ENCODE data around the gene GRIN3B.
"Not testable (repeated sequence)": the region's sequence is repeated elsewhere in the genome, so short reads cannot be mapped to it uniquely, and the experiment has no call there.

Gene GRIN3B

DNA sequence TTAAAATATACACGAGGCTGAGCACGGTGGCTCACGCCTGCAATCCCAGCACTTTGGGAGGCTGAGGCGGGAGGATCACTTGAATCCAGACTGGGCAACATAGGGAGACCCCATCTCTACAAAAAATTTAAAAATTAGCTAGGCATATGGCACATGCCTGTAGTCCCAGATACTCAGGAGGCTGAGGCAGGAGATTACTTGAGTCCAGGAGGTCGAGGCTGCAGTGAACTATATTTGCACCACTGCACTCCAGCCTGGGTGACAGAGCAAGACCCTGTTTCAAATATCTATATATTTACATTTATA lies 23.6 kb downstream of the GRIN3B start:
- DNase-seq, result not testable (repeated sequence)

DNA sequence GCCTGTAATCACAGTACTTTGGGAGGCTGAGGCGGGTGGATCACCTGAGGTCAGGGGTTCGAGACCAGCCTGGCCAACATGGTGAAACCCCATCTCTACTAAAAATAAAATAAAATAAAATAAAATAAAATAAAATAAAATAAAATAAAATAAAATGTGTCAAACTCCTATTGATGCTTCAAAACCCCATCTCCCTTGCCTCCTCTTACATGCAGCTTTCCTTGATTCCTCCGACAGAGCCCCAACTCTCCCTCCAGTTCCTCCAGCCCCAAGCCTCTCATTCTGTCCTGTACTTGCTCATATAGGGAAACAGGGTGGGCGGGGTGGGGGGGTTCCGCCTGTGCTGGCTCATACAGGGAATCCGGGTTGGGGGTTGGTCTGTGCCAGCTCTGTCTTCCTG lies 24.9 kb downstream of the GRIN3B start:
- DNase-seq, result not testable (repeated sequence)

DNA sequence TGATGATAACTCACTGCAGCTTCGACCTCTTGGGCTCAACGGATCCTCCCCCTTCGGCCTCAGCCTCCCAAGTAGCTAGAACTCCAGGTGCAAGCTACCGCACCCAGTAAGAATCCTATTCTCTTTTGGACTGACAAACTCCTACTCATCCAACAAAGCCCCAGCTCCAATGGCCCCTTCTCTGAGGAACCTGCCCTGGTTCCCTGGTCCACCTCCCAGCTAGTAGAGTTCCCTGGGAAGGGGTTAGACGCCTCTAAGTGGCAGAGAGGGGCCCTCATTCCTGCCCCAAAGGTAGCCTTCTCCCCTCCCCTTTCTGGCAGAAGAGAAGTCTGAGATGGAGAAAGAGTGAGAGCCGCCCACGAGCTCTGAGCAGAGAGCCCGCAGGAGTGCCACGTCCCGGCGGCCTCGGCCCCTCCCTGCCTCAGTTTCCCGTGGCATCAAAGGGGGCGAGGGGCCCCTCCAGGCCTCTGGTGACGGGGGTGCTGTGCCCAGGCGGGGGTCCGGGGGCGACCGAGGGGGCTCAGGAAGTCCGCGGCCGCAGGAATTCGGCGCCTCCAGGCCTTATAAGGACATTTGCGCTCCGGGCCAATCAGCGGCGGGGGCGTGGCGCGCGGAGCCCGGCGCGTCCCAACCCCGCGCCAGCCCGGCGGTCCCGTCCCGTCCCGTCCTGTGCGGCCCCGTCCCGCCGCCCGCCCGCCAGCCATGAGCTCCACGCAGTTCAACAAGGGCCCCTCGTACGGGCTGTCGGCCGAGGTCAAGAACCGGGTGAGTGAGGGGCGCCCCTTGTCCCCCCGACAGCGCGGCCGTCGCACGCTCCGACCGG lies 26.0 kb downstream of the GRIN3B start, which contains the start of gene CNN2:
Gene CNN2, plus strand, starts transcription at position 649 of the 823 bp plus-strand sequence. Its CDS starts 54 bp downstream, at position 703.
- DNase-seq, result peak; percentile 57

DNA sequence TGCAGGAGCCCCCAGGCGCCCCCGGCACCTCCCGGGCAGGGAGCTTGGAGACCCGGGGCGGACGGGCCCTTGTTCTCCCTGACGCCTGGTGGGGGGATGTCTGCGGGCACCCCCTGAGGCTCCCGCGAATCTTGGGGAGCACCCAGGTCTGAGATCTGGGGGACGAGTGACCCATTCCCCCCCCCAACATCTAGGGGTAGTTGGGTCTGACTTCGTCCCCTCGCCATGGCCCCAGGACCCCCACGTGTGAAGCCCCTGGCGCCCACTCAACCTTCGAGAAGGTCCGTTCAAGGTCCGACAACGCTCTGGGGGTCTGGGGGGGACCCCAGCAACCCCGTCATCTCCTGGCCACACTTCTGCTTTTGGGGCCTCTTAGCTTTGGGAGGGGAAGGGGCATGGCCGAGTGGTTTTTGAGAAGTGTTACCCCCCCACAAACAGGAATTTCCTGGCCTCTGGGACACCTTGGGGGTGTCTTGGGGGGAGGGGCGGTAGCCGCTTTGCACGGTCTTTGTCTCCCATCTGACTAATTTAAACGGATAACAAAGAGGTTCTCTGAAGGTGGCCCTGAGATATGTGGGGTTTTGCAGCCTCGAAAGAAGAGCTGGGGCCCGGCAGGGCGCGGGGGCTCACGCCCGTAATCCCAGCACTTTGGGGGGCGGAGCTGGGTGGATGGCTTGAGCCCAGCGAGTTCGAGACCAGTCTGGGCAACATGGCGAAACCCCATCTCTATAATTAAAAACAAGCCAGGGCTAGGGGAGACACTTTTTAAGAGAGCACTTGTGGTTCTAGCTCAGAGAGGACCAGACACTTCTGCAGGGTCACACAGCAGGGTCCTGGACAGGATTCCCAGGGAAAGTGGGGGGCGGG lies 26.8 kb downstream of the GRIN3B start:
- DNase-seq, result no peak

DNA sequence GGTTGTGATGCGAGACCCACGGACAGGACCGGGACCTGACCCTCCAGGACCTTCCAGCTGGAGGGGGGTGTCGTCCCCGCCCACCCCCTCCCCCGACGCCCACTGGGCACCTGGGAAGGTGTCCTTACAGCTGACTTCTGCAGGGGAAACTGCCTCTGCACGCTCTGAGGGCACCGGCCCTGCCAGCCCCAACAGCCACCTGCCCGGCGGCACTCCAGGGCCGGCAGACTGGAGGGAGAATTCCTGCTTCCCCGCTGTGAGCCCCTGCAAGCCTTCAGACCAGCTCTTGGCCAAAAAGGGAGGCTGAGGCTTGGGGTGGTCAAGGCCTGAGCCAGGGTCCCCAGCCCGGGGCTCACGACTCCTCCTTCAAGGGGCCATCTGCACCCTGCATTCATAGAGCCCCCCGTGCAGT lies 27.4 kb downstream of the GRIN3B start:
- no peak for DNase-seq

DNA sequence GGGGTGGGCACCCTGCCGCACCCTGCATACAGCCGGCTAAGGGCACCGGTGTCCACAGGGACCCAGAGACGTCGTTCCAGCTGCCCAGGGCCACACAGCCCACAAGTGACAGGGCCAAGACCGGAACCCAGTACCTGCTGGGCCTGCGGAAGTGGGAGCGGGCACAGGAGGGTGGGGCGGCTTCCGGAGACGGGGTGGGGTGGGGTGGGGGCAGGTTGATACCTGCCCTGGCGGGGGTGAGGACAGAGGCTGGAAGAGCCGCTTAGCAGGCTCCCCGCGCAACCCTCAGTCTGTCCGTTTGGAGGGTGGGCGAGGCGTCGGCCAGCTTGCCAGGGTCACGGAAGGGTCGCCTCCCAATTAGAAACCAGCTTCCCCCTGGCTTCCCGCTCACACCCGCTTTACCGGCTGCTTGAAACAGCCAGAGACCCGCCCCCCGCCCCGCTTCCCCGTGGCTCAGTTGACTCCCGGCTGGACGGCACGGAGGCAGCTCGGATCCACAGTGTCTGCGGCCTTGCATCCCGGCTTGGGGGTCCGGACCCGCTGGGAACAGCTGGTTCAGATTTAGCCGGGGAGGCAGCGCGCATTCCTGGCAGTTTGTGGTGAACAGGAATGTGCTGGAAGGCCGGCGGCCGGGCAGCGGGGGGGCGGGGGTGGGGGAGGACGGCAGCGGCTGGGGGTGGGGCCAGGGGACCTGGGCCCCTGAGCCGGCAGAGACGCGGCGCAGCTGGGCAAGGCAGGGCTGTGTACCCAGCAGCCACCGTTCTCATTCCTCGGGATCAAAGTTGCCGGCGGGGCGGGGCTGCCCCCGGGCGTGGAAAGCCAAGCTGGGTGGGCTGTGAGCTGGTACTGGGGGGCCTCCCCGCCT lies 28.1 kb downstream of the GRIN3B start:
- no peak for DNase-seq

DNA sequence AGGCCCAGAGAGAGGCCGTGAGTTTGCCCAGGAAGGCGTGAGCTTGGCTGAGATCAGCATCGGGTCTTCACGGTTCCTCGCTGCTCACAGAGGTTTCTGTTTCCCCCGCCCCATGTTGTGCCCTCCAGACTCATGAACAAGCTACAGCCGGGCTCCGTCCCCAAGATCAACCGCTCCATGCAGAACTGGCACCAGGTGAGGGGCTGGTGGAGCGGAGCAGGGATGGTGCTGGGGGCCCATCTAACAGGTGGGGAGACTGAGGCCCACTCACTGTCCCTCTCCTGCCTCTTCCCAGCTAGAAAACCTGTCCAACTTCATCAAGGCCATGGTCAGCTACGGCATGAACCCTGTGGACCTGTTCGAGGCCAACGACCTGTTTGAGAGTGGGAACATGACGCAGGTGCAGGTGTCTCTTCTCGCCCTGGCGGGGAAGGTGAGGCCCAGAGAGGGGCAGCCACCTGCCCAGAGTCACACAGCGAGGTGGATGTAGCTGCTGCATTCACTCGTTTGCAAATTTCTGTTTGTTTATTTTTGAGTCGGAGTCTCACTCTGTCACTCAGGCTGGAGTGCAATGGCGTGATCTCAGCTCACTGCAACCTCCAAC lies 32.1 kb downstream of the GRIN3B start:
- no peak for DNase-seq

DNA sequence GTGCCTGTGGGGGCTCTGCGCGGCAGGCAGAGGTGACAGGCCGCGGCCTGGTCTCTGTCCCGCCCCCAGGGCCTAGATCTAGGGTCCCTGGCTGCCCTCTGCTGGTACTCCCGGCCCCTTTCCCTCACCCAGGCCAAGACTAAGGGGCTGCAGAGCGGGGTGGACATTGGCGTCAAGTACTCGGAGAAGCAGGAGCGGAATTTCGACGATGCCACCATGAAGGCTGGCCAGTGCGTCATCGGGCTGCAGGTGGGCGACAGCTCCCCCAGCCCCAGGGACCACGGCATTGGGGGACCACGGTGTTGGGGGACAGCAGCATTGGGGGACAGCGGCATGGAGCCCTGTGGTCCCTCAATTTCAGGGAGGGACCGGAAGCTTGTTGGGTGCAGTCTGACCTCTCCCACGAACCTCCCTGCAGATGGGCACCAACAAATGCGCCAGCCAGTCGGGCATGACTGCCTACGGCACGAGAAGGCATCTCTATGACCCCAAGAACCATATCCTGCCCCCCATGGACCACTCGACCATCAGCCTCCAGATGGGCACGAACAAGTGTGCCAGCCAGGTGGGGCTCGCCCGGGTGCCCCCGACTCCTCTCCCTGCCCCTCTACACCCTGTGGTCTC lies 35.9 kb downstream of the GRIN3B start:
- no peak for DNase-seq

DNA sequence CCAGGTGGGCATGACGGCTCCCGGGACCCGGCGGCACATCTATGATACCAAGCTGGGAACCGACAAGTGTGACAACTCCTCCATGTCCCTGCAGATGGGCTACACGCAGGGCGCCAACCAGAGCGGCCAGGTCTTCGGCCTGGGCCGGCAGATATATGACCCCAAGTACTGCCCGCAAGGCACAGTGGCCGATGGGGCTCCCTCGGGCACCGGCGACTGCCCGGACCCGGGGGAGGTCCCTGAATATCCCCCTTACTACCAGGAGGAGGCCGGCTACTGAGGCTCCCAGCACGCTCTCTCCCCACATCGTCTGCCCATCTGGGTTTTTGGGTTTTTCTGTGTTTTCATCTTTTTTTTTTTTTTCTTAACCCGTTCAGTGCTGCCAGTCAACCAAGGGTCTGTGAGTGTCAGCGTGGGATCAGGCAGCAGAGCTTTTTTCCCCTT lies 37.4 kb downstream of the GRIN3B start:
- no peak for DNase-seq

DNA sequence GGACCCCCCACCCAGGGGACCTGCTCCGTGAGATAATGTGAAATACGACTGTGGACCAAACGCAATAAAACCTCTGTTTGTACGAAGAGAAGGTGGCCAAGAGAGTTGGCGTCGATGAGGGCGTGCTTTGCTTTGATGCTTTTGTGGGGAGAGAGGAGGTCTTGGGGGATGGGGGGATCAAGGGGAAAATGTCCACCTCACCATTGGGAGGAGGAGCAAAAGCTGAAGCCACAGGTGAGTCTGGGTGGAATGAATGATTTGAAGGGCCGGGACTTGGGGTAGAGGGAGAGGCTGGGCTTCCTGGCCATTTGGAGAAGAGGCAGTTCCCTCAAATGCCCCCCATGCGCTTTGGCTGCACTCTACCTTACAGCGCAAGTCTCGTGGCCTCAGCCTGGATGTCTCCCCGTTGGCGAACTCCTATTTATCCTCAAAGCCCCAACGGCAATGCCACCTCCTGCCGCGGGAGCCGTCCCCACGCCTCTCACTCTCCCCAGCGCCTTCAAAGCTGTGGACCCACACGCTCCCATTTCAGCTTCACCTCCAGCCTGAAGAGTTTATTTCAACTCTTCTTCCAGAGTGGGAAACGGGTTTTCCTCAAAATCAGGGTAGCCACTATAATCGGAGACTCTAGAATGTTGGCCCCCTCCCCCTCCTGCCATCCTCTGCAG lies 38.9 kb downstream of the GRIN3B start:
- no peak for DNase-seq

DNA sequence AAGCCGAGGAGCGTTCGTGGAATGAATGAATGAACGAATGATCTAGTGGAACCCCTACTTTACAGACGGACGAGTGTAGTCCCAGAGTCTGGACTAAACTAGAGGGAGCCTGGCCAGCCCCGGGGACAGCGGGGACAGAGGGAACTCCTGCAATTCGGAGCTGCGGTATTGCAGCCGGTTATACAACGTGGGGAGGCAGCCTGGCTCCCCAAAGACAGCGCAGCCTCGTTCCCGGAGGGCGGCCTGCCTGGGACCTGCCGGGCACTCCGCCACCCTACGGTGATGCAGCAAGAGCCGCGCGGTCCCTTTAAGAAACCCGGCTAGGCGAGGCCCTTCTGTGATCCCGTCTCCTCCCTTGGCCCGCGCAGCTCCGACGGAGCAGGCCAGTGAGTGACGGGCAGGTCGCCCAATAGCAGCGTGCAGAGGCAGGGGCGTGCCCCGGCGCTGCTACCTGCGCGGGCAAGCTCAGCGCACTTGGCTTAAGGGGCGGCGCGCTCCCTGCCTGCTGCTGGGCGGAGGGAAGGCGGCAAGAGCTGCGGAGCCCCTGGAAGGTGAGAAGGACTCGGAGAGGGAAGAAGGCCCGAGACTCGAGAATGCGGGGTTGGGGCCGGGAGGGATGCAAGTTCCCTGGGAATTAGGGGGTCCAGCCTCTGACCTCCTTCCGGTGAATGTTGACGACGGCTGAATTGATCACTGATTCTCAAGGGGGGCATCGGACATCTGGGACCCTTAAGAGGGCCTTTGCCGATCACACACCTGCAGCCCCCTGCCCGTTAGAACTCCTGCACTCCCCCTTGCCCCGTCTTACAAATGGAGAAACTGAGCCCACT lies 39.6 kb downstream of the GRIN3B start, which contains the start of gene ABCA7:
Gene ABCA7, plus strand, starts transcription at position 462 of the 830 bp plus-strand sequence. CDS start 1,255 bp downstream, outside the sequence.
- peak; percentile 99 for DNase-seq

DNA sequence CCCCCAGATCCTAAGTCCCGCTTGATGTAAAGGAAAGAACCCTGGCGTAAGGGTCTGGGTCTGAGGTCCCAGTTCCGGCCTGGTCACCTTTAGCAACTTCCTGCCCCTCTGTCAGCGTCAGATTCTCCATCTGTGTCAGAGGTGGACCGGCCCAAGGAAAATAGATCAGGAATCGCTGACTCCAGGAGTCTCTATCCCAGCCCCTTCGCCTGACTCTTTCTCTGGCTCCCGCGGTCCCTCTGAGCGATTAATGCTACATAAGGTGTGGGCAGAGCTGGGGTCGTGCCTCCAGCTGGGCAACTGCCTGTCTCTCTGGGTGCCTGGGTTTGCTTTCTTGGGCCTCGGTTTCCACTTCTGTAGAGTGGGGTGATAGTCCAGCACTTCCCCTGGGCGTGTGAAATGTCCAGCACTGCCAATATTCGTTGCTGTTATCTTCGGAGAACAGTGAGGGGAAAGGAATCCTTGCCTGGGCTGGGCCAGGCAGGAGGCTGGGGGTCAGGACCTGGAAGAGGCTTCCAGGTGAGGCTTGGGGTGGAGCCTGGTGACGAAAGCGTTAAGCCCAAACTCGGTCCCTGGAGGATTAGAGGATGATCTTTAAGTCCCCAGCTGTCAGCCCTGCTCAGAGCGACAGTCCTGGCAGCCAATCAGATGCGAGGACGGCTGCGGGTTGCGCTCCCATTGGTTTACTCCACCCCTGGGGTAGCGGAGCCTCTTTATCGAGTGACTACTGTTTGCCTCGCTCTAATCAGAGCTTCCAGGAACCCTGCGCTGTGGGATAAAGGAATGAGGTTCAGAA lies 40.5 kb downstream of the GRIN3B start:
- peak; percentile 82 for DNase-seq

DNA sequence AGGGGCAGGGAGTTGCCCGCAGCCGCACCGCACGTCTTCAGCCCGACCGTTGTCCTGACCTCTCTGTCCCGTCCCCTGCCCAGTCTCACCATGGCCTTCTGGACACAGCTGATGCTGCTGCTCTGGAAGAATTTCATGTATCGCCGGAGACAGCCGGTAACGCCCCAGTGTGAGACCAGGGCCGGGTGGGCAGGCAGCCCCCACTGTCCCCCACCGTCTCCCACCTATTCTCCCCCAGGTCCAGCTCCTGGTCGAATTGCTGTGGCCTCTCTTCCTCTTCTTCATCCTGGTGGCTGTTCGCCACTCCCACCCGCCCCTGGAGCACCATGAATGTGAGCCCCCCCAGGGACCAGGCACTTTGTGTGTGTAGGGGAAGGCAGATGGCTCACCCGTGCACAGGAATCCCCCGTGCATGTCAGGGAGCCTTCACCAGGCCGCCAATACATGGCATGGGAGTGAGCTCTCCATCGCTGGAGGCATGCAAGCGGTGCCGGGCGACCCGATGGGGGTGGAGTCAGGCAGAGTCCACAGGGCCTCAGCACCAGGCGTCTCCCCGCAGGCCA lies 41.1 kb downstream of the GRIN3B start:
- DNase-seq, result no peak

DNA sequence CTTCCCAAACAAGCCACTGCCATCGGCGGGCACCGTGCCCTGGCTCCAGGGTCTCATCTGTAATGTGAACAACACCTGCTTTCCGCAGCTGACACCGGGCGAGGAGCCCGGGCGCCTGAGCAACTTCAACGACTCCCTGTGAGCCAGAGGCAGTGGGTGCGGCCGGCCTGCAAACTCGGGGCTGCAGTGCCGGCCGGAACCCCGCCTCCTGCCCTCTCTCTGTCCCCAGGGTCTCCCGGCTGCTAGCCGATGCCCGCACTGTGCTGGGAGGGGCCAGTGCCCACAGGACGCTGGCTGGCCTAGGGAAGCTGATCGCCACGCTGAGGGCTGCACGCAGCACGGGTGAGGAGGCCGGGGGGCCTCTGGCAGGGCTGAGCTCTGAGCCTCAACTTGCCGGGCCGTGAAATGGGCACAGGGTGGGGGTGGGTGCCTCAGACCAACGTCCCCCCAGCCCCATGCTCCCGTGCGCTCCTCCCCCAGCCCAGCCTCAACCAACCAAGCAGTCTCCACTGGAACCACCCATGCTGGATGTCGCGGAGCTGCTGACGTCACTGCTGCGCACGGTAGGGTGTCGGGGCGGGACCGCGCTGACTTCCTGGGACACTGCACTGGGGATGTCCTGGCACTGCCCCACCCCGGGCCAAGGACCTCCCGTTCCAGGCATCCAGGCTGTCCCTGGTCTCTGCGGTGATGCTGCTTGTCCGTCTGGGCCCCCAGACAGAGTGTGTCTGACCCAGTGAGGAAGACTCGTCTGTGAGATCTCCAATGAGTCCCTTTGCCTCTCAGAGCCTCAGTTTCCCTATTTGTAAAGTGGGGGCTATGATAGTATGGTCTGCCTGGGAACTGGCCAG lies 41.8 kb downstream of the GRIN3B start:
- no peak for DNase-seq

DNA sequence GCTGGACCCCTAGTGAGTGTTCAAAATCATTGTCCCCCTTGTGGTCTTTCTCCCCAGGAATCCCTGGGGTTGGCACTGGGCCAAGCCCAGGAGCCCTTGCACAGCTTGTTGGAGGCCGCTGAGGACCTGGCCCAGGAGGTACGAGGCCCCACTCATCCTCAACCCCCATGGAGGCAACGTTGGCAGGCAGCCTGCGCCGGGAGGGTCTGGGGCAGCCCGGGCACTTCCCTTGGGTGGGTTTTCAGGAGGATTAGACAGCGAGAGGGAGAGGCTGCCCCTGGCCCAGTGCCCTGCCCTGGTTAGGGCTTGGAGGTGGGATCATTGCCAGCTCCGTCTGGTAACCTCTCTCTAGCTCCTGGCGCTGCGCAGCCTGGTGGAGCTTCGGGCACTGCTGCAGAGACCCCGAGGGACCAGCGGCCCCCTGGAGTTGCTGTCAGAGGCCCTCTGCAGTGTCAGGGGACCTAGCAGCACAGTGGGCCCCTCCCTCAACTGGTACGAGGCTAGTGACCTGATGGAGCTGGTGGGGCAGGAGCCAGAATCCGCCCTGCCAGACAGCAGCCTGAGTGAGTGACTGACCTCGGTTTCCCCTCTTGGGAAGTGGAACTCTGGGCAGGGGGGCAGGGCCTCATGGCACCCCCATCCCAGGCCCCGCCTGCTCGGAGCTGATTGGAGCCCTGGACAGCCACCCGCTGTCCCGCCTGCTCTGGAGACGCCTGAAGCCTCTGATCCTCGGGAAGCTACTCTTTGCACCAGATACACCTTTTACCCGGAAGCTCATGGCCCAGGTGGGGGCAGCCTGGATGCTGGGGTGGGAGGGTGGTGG lies 42.7 kb downstream of the GRIN3B start:
- no peak for DNase-seq

DNA sequence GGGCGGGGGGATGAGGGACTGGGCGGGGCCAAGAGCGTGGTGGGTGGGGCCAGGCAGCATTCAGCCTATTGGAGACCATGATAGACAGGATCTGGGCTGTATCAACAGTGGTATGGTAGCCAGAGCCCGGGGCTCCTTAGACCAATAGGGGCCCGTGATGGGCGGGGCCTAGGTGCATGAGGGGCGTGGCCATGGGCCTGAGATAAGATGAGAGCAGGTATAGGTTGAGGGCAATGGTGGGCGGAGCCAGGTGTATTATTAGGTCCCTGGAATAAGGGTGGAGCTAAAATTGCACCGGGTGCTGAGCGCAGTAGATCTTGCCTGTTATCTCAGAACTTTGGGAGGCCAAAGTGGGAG lies 45.0 kb downstream of the GRIN3B start:
- no peak for DNase-seq

DNA sequence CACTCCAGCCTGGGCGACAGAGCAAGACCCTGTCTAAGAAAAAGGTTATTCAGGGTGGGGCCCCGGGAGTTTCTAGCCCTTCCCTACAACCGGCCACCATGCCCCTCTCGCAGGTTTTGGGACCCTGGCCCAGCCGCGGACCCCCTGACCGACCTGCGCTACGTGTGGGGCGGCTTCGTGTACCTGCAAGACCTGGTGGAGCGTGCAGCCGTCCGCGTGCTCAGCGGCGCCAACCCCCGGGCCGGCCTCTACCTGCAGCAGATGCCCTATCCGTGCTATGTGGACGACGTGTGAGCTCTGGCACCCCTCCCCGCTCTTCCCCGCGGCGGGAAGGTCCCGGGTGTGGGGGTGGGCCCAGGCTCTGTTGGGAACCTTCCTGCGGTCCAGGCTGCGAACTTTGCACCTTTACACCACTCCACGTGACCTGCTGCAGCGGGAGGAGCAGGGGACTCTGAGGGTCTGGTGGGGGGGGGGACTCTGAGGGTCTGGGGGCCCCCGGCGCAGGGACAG lies 46.0 kb downstream of the GRIN3B start:
- DNase-seq, result no peak
